Sigmoid colon (tissue), 7 donors: ENCODE measurements around the gene MGST3. TPM values are rescaled to one million over a fixed set of nuclear protein-coding genes. Genes with fewer than 3 reads are reported as not detected.

Experiments
- DNase-seq: peaks from one replicate; pipeline ENCODE4 v3.0.0-alpha.2; 2019
- H3K27ac ChIP-seq, 4 donors: fragments of 200-600 bp; sonication (generic); one replicate each; pipeline ENCODE4 v1.5.1; 2016 to 2019; ENCODE audit warnings: mild to moderate bottlenecking in 1 of 4
- H3K27me3 ChIP-seq, 3 donors: fragments of 200-600 bp; sonication (generic); one replicate each; pipeline ENCODE4 v1.5.1; 2019; ENCODE audit warnings: mild to moderate bottlenecking in 1 of 3
- H3K36me3 ChIP-seq, 4 donors: fragments of 200-600 bp; sonication (generic); one replicate each; pipeline ENCODE4 v1.5.1; 2016 to 2019
- H3K4me1 ChIP-seq, 4 donors: fragments of 200-600 bp; sonication (generic); one replicate each; pipeline ENCODE4 v1.5.1; 2017 to 2019
- H3K4me3 ChIP-seq, 4 donors: fragments of 200-600 bp; sonication (generic); one replicate each; pipeline ENCODE4 v1.5.1; 2017 to 2019; ENCODE audit warnings: mild to moderate bottlenecking in 2 of 4, moderate library complexity in 1 of 4
- H3K9me3 ChIP-seq, 4 donors: fragments of 200-600 bp in 3 of 4; sonication (generic) in 3 of 4; one replicate each; pipeline versions ENCODE4 v1.5.1 to v1.6.1; 2013 to 2019
- CTCF ChIP-seq, 4 experiments: fragments of 450-650 bp in 3 of 4; fragments of 200-600 bp in 1 of 4; IDR thresholded peaks; one replicate each; pipeline ENCODE4 v1.5.1; 2016 to 2019; ENCODE audit warnings: antibody characterized with exemption in 4 of 4, mild to moderate bottlenecking in 3 of 4, moderate library complexity in 2 of 4
- EP300 ChIP-seq, 4 donors: sonication (generic); formaldehyde crosslinking; IDR thresholded peaks; one replicate each; pipeline ENCODE4 v1.6.1; 2017; ENCODE audit warnings: antibody characterized with exemption in 4 of 4
- POLR2A ChIP-seq, 2 donors: fragments of 450-650 bp; IDR thresholded peaks; one replicate each; pipeline ENCODE4 v1.6.1; 2016; ENCODE audit warnings: antibody characterized with exemption in 2 of 2, mild to moderate bottlenecking in 2 of 2, moderate library complexity in 2 of 2
- POLR2AphosphoS5 ChIP-seq, 4 donors: sonication (generic); formaldehyde crosslinking; IDR thresholded peaks; one replicate each; pipeline ENCODE4 v1.6.1; 2017; ENCODE audit warnings: antibody characterized with exemption in 4 of 4
- WGBS, 2 donors: extraction: QIAGEN DNeasy Blood & Tissue Kit; methylation state at CpG; one replicate each; pipeline ENCODE4 v1.1.7; 2013; 5-methylcytosine and 5-hydroxymethylcytosine counted together
- intact Hi-C: fragments of 100-400 bp; cut with DNase I; formaldehyde crosslinking; loops from one replicate; pipeline ENCODE4 v1.15.1; 2023
- polyA plus RNA-seq, 3 donors: library from polyadenylated mRNA; stranded (reverse); fragments of 200-250 nt; gene quantifications; one replicate each; pipeline ENCODE4 v1.2.3, GENCODE V29; 2013
- total RNA-seq, 4 donors: library from RNA; depleted of rRNA; stranded (reverse); fragments of >200 nt; gene quantifications; one replicate each; pipeline ENCODE4 v1.1.0, GENCODE V29; 2016
- donor health status: healthy with polysubstance abuse.
- donor health status: Bipolar disorder and iron deficiency.
- donor health status: healthy.

The MGST3 gene
- total and polyA plus RNA-seq, 7 donors = 131 to 359 (median 191) TPM

- H3K27me3 ChIP-seq = no peaks in the 10 kb centered on the region
- H3K4me1 ChIP-seq = peaks cover 0 to 9% (median 0%) of the 10 kb centered on the region in 4 donors
- H3K36me3 ChIP-seq = peaks cover 0 to 21% (median under 1%) of the 10 kb centered on the region in 4 donors
- TF ChIP-seq EP300 (IDR thresholded peaks at IDR 0.05) (no peak), CTCF (IDR thresholded peaks at IDR 0.05) (no peak), POLR2A (IDR thresholded peaks at IDR 0.05) (no peak), POLR2AphosphoS5 (IDR thresholded peaks at IDR 0.05) (no peak)
- H3K27ac ChIP-seq = no peak overlapping the region
- 96 to 97% methylated on average over 5 of the region's 5 CpGs for WGBS, 2 donors
- DNase-seq = no peak
- intact Hi-C loops = no loop called here
- no peak overlapping the region for H3K4me3 ChIP-seq
- H3K9me3 ChIP-seq = no peaks in the 10 kb centered on the region
These were observed 57.0 kb downstream of the MGST3 start for GRCh38 chr1:165688046-165688445.

- Histone ChIP-seq H3K9me3 (no peaks in the 10 kb centered on the region), H3K36me3 (peaks cover 0 to 9% (median 0%) of the 10 kb centered on the region in 4 donors), H3K27ac (no peak overlapping the region), H3K27me3 (no peaks in the 10 kb centered on the region), H3K4me3 (no peak overlapping the region), H3K4me1 (peaks cover 0 to 32% (median 23%) of the 10 kb centered on the region in 4 donors)
- WGBS, 2 donors = 80 to 82% methylated on average over 7 of the region's 7 CpGs
- DNase-seq = no peak
- intact Hi-C loops = loop anchor here (5.0 kb wide), 3 partner anchors 93 to 1282 kb away; partner anchors contain the start of genes ILDR2 and UCK2
- no peak for TF ChIP-seq EP300 (IDR thresholded peaks at IDR 0.05)
- no peak for TF ChIP-seq POLR2A (IDR thresholded peaks at IDR 0.05)
- TF ChIP-seq POLR2AphosphoS5 (IDR thresholded peaks at IDR 0.05) = no peak
- no peak for TF ChIP-seq CTCF (IDR thresholded peaks at IDR 0.05)
These were observed 64.0 kb downstream of the MGST3 start for GRCh38 chr1:165695031-165695430.

GRCh38 chr1:165696625-165697100 is 65.6 kb downstream of the MGST3 start:
- DNase-seq = no peak
- Histone ChIP-seq H3K4me3 (no peak overlapping the region), H3K4me1 (peaks cover 0 to 32% (median 23%) of the 10 kb centered on the region in 4 donors), H3K9me3 (no peaks in the 10 kb centered on the region), H3K27ac (peak overlapping the region; percentile 10 to 41 (median 26)), H3K27me3 (no peaks in the 10 kb centered on the region), H3K36me3 (peaks cover 0 to 5% (median 0%) of the 10 kb centered on the region in 4 donors)
- WGBS, 2 donors = 8 to 17% methylated on average over 2 of the region's 2 CpGs
- TF ChIP-seq CTCF (IDR thresholded peaks at IDR 0.05) = no peak
- no peak for TF ChIP-seq POLR2A (IDR thresholded peaks at IDR 0.05)
- no peak for TF ChIP-seq EP300 (IDR thresholded peaks at IDR 0.05)
- peak in 1 of 4 donors; percentile 7 for TF ChIP-seq POLR2AphosphoS5 (IDR thresholded peaks at IDR 0.05)
- intact Hi-C loops = loop anchor here (5.0 kb wide), 3 partner anchors 94 to 1281 kb away; partner anchors contain the start of genes ILDR2 and UCK2

GRCh38 chr1:165697491-165697880 is 66.5 kb downstream of the MGST3 start:
- peak overlapping the region; percentile 91 to 97 (median 94) for H3K27ac ChIP-seq
- no peak for DNase-seq
- no peak for TF ChIP-seq POLR2A (IDR thresholded peaks at IDR 0.05)
- no peak for TF ChIP-seq CTCF (IDR thresholded peaks at IDR 0.05)
- no peak for TF ChIP-seq EP300 (IDR thresholded peaks at IDR 0.05)
- no peak for TF ChIP-seq POLR2AphosphoS5 (IDR thresholded peaks at IDR 0.05)
- 24 to 42% methylated on average over 8 of the region's 8 CpGs for WGBS, 2 donors
- peaks cover 0 to 32% (median 23%) of the 10 kb centered on the region in 4 donors for H3K4me1 ChIP-seq
- H3K9me3 ChIP-seq = no peaks in the 10 kb centered on the region
- intact Hi-C loops = loop anchor here (5.0 kb wide), 3 partner anchors 95 to 1280 kb away; partner anchors contain the start of genes ILDR2 and UCK2
- H3K27me3 ChIP-seq = no peaks in the 10 kb centered on the region
- H3K4me3 ChIP-seq = peak overlapping the region; percentile 66 to 79 (median 70)
- peaks cover 0 to 5% (median 0%) of the 10 kb centered on the region in 4 donors for H3K36me3 ChIP-seq
